Panc1 (cell line): ENCODE data around the gene LMF1. TPM values are rescaled to one million over a fixed set of nuclear protein-coding genes. Genes with fewer than 3 reads are reported as not detected.

Experiments used
- ATAC-seq: fragments of 200-7000 bp; cut with Tn5 transposase; 2 replicates; pipeline ENCODE4 v1.9.1; 2020; ENCODE audit warnings: mild to moderate bottlenecking, moderate library complexity
- BruUV-seq: library from RNA; stranded (reverse); fragments of 400-500 nt; replicated peaks from 2 replicates; lab custom pipeline; 2021; lab: Mats Ljungman, UMichigan
- CTCF ChIA-PET: fragments of 300-600 bp; sonication (Branson Sonifier 250); formaldehyde crosslinking; loops from one replicate; lab custom pipeline; 2022; ENCODE audit warnings: antibody characterized with exemption; lab: Charles Lee
- POLR2A ChIA-PET: fragments of 300-600 bp; sonication (Branson Sonifier 250); formaldehyde crosslinking; loops from one replicate; lab custom pipeline; 2022; ENCODE audit warnings: antibody characterized with exemption; lab: Charles Lee
- DNase-seq: peaks from one replicate; pipeline ENCODE4 v3.0.0-alpha.2; 2010; ENCODE audit warnings: low read depth, low spot score
- H3K27ac ChIP-seq: 2 replicates; pipeline ENCODE4 v1.5.1; 2011; ENCODE audit warnings: mild to moderate bottlenecking, low read length, inconsistent platforms
- H3K27me3 ChIP-seq: fragments of 200-500 bp; sonication (Bioruptor generic); 2 replicates; pipeline ENCODE4 v1.6.0; 2014; ENCODE audit warnings: low read length, inconsistent platforms; ENCODE audit not compliant: control insufficient read depth, insufficient read depth
- H3K36me3 ChIP-seq: fragments of 200-500 bp; sonication (Bioruptor generic); 2 replicates; pipeline ENCODE4 v1.5.1; 2014; ENCODE audit warnings: inconsistent platforms, mild to moderate bottlenecking, low read length, moderate library complexity; ENCODE audit not compliant: control insufficient read depth, insufficient read depth
- H3K4me1 ChIP-seq: 2 replicates; pipeline ENCODE4 v1.5.1; 2011; ENCODE audit warnings: inconsistent platforms, mild to moderate bottlenecking, low read length, moderate library complexity; ENCODE audit not compliant: control insufficient read depth, insufficient read depth
- H3K4me3 ChIP-seq, 2 experiments: 2 replicates each; pipeline ENCODE4 v1.5.1; 2011 to 2012; ENCODE audit warnings: low read depth in 2 of 2, low read length in 2 of 2, mild to moderate bottlenecking in 2 of 2, inconsistent platforms in 1 of 2, moderate library complexity in 1 of 2
- H3K9me3 ChIP-seq: fragments of 200-500 bp; sonication (Bioruptor generic); 2 replicates; pipeline ENCODE4 v1.5.1; 2014; ENCODE audit warnings: low read depth, mild to moderate bottlenecking, inconsistent platforms, low read length, moderate library complexity; ENCODE audit not compliant: control insufficient read depth, insufficient read depth
- CTCF ChIP-seq: fragments of 450-650 bp; IDR thresholded peaks from 2 replicates; pipeline ENCODE4 v1.5.1; 2017; ENCODE audit warnings: mild to moderate bottlenecking
- POLR2AphosphoS5 ChIP-seq: IDR thresholded peaks from 2 replicates; pipeline ENCODE4 v1.6.1; 2012; ENCODE audit warnings: mild to moderate bottlenecking, low read depth, low read length, moderate library complexity
- REST ChIP-seq, 2 experiments: IDR thresholded peaks; 2 replicates each; pipeline ENCODE4 v1.6.1; 2011 to 2012; ENCODE audit warnings: low read depth in 2 of 2, control low read depth in 1 of 2, low read length in 1 of 2, mild to moderate bottlenecking in 1 of 2, moderate library complexity in 1 of 2; ENCODE audit not compliant: insufficient read depth in 1 of 2
- SIN3A ChIP-seq: IDR thresholded peaks from 2 replicates; pipeline ENCODE4 v1.6.1; 2012; ENCODE audit warnings: low read depth, mild to moderate bottlenecking, low read length, moderate library complexity, borderline replicate concordance; ENCODE audit not compliant: insufficient read depth
- TCF7L2 ChIP-seq: IDR thresholded peaks from 2 replicates; pipeline ENCODE4 v1.6.1; 2011; ENCODE audit warnings: mild to moderate bottlenecking, low read depth, low read length, inconsistent platforms
- in situ Hi-C: cut with HindIII; loops from 2 replicates; pipeline ENCODE4 v1.10.0; 2016; ENCODE audit warnings: low sequenced_read_pairs, low pct_unique_long_range_greater_than_20kb
- intact Hi-C: fragments of 100-400 bp; cut with micrococcal nuclease; formaldehyde crosslinking; loops from one replicate; pipeline ENCODE4 v1.10.0; 2022; ENCODE audit not compliant: unreplicated experiment
- total RNA-seq: library from RNA; stranded (reverse); gene quantifications from one replicate; pipeline ENCODE4 v1.2.1, GENCODE V29; 2021; ENCODE audit not compliant: unreplicated experiment

LMF1 gene
- total RNA-seq, 1 experiment from 2014 or later = 24.3 TPM

GRCh38 chr16:970386-970765 is 408 bp downstream of the LMF1 start:
- POLR2A ChIA-PET = no interaction called here
- CTCF ChIA-PET = no interaction called here
- Histone ChIP-seq H3K27ac (peak overlapping the region; percentile 79), H3K4me3 (peak overlapping the region; percentile 67 to 77), H3K36me3 (no peaks in the 10 kb centered on the region), H3K27me3 (no peaks in the 10 kb centered on the region), H3K4me1 (peaks cover 22% of the 10 kb centered on the region), H3K9me3 (peaks cover 2% of the 10 kb centered on the region; the same call in 1 of the 2 replicates)
- no peak for DNase-seq
- ATAC-seq = peak; percentile 63
- in situ Hi-C loops (no loop called here), intact Hi-C loops (no loop called here)
- TF ChIP-seq SIN3A = no peak
- TF ChIP-seq REST (IDR thresholded peaks at IDR 0.05; ENCODE audit: insufficient read depth in 1 of 2, low read depth in 2 of 2, low read length in 1 of 2) = 0 out of 4 replicates have a peak, but pooled peaks of 1 of the 2 experiments have one; percentile 23
- no TSS peak for BruUV-seq

GRCh38 chr16:969508-970385 is 1.0 kb downstream of the LMF1 start:
- intact Hi-C loops (no loop called here), in situ Hi-C loops (no loop called here)
- DNase-seq (no peak), ATAC-seq (peak; percentile 25)
- Histone ChIP-seq H3K4me3 (peak overlapping the region; percentile 67 to 77), H3K36me3 (no peaks in the 10 kb centered on the region), H3K27ac (peak overlapping the region; percentile 79), H3K9me3 (peaks cover 3% of the 10 kb centered on the region; the same call in 1 of the 2 replicates), H3K4me1 (peaks cover 26% of the 10 kb centered on the region), H3K27me3 (no peaks in the 10 kb centered on the region)
- no TSS peak for BruUV-seq
- CTCF ChIA-PET = no interaction called here
- TF ChIP-seq SIN3A = no peak
- no peak for TF ChIP-seq REST (IDR thresholded peaks at IDR 0.05; ENCODE audit: insufficient read depth in 1 of 2, low read depth in 2 of 2, low read length in 1 of 2)
- no peak for TF ChIP-seq TCF7L2
- no peak for TF ChIP-seq CTCF
- no peak for TF ChIP-seq POLR2AphosphoS5
- POLR2A ChIA-PET = no interaction called here
